NCI-H2171 (cell line): ENCODE measurements around the gene RNU5B-1.

ENCODE experiments used
- DNase-seq: peaks from one replicate; lab custom pipeline; 2025; lab: John Stamatoyannopoulos, UW

Gene RNU5B-1

GRCh38 chr15:65328506-65329287, 24.2 kb downstream of the RNU5B-1 start:
- DNase-seq: no peak

GRCh38 chr15:65329288-65329983, 25.0 kb downstream of the RNU5B-1 start:
- DNase-seq: no peak

- DNase-seq: no peak
Measured at GRCh38 chr15:65329984-65330735, 25.7 kb downstream of the RNU5B-1 start.

DNA sequence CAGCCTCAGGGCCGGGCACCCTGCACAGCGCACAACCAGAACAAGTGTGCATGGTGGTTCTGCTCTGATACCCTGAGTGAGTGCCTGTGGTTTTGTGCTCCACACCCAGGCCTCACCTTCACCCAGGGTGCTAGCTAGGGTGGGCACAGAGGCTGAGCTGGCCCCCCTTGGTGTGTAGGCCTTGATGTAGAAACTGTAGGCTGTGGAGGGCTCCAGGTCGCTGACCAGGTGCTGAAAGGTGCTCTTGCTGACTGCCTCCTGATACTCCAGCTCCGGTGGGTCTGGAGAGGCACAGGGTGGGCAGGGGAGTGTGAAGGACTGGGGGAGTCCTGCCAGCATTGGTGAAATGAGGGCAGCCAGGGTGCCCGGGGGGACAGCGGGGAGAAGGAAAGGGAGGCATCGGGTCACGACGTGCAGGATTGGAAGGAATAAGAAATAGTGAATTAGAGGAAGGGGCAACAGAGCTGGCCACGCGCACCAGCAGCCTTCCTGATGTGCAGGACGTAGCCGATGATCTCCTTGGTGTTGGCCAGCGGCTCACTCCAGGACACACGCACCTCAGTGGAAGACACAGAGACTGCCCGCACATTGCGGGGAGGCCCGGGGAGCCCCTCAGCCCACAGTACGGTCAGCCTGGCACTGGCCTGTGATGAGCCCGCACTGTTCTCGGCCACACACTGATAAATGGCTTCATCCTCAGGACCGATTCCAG, 26.6 kb downstream of the RNU5B-1 start:
- no peak for DNase-seq

DNA sequence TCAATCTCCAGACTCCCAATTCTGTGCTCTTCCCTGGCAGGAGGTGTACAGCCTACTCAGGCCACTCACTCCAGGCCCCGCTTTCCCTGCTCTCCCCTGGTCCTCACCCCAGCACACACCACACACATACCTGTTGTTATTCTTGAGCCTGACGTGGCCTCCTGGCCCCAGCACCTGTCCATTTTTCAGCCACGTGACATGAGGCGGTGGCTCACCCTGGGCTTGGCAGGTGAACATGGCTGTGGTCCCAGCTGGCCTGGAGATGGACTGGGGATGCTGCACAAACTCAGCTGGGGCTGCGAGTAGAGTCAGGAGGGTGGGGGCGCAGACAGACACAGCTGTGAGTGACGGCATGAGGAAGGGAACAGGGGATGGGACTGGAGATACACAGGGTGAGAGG, 27.3 kb downstream of the RNU5B-1 start:
- DNase-seq: no peak

- no peak for DNase-seq
Measured at GRCh38 chr15:65332391-65333147, 28.1 kb downstream of the RNU5B-1 start.

- DNase-seq: no peak
Measured at GRCh38 chr15:65333148-65333820, 28.8 kb downstream of the RNU5B-1 start.

- no peak for DNase-seq
Measured at GRCh38 chr15:65333856-65334255, 29.4 kb downstream of the RNU5B-1 start.

DNA sequence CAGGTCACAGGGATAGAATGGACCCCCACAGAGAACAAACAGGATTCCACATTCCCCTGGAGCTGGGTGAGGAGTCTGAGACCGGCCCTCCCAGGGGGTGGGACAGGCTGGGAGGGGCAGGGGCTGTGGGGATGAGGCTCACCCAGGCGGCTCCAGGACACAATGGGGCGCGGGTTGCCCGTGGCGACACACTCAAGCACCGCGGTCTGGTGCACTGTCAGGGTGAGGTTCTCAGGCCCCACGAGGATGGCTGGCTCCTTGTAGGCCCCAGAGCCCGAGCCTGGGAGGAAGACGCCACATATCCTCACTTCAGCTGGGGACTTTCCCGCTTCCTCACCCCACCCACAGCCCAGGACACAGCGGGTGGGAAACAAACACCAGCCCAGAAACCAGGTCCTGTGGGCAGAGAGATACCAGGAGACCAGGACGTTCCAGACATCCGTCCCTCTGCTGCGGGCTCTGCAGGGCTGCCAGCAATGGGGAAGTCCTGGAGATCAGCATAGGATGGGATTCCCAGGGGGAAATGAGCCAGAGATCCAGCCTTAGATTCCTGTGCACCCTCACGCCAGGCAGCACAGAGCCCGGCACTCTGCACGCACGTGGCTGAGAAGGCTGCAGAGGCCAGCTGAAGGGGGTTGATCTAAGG, 30.2 kb downstream of the RNU5B-1 start:
- DNase-seq: no peak

DNA sequence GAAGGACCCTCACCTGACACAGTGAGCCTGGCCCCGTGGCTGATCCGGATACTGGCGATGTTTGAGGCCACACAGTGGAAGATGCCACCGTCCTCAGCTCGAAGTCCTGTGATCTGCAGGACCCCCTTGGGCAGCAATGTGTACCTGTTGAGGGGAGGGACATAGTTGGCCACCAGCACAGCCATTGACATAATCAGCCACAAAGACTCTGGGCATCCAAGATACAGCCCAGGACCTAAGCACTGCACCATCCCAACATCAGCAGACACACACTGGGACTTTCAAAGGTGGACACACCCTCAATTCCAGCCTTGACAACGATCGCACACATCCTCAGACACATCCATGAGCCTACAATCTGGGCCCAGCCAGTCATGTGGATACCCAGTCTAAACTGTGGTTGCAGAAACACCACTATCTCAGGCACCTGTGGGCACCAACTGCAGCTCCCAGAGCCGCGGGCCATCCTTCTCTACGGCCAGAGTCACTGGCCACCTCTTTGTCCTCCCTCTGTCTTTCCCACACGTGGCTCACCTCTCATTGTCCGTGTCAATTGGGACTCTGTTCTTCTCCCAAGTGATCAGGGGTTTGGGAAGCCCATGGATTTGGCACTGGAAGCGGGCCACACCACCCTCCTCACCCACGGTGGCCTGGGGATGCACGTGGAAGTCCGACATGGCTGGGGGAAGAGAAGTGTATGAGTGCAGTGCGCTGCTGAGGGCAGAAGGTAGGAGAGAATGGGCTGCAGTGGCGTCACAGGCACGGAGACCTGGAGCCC, 31.0 kb downstream of the RNU5B-1 start:
- DNase-seq: no peak

DNA sequence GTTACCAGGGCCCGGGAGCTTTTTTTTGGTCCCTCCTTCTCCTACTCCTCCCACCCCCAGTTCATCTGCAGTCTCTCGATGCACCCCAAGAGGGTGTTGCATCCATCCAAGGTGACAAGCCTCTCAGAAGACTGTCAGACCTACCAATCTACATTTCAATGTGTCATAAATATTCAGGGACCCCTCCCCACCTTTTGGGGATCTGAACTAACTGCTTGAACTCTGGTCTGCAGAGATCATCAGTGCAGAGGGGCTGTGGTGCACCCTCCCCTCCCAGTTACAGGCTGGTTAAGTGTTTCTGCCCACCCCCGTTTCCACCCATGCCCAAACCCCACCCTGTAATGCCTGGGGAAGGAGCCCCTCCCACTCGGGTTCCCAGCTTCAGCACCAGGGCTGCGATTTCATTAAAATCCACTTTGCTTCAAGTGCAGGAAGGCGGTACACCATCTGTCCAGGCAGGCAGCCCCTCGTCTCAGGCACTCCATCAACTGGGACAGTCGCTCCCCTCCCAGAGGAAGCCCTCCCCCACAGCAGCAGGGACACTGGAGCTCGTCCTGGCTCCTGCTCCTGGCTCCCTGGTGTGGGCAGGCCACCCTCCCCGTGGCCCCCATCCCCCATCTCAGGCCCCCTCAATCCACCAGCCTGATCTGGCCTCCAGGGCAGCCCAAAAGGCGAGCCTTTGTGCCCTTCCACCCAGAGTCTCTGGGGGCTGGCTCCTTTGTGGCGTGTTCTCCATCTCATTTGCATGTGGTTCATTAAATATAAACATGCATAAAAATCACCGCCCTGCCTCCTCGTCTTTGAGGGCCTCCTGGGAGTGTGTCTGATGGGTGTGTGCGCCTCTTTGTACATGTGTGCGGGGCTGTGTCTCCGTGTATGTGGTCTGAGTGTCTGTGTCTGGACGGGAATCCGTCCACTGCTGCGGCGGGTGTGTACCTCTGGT, 32.3 kb downstream of the RNU5B-1 start:
- DNase-seq: peak; percentile 75

- DNase-seq: peak; percentile 94
Measured at GRCh38 chr15:65337436-65338070, 33.1 kb downstream of the RNU5B-1 start.

DNA sequence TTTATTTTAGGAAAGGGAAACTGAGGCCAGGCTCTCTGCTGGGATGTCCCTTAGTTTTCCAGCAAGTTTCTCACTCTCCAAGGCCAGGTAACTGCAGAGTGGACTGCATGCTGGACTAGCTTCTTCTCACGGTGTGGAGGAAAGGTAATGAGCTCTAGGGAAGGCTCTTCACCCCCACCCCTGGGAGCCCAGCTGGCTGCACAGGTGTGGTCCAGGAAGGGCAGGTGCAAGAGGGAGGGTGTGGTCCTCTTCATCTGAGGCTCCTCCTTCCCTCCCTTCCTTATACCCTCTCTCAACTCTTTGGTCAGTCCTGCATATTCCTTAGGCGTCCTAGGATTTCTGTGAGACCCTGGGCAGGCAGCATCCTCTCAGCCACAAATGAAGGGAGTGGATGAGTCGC, 33.9 kb downstream of the RNU5B-1 start:
- peak; percentile 57 for DNase-seq

GRCh38 chr15:65338823-65339222, 34.3 kb downstream of the RNU5B-1 start:
- DNase-seq: no peak

GRCh38 chr15:65339416-65339815, 34.9 kb downstream of the RNU5B-1 start:
- no peak for DNase-seq

DNA sequence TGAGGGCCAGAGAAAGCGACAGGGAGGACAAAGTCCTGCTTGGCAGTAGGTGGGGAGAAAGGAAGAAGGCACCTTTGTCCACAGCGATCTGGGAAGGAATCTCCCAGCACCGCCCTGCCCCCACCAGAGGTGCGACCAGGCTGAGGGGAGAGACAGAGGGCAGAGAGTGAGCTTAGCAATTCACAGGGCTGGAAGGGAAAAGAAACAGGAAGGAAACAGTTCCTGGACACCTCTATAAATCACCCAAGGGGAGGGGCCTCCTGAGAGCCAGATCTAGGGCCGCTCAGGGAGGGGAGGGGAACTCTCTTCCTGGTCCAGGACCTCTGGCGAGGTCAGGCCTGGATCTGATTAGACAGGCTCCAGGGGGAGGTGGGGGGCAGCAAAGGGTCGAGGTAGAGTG, 35.4 kb downstream of the RNU5B-1 start:
- DNase-seq: no peak

GRCh38 chr15:65342493-65342892, 38.0 kb downstream of the RNU5B-1 start:
- no peak for DNase-seq
